MM.1S (cell line): ENCODE results near the gene UNC5A.

ENCODE experiments used
- EZH2 ChIP-seq: fragments of 300-600 bp; sonication (generic); optimal IDR thresholded peaks from 2 replicates; pipeline ENCODE3; 2017; ENCODE audit warnings: low read depth, mild to moderate bottlenecking, antibody characterized with exemption, low read length, mixed read lengths
- EZH2phosphoT487 ChIP-seq: fragments of 300-600 bp; sonication (generic); IDR thresholded peaks from 2 replicates; pipeline ENCODE4 v1.6.1; 2018; ENCODE audit warnings: antibody characterized with exemption, low read length
- TF ChIP-seq, protein P1 (sequence below): fragments of 300-600 bp; sonication (generic); IDR thresholded peaks from 2 replicates; pipeline ENCODE4 v1.5.1; 2016; ENCODE audit warnings: antibody characterized with exemption, low read length, mixed read lengths

DNA sequence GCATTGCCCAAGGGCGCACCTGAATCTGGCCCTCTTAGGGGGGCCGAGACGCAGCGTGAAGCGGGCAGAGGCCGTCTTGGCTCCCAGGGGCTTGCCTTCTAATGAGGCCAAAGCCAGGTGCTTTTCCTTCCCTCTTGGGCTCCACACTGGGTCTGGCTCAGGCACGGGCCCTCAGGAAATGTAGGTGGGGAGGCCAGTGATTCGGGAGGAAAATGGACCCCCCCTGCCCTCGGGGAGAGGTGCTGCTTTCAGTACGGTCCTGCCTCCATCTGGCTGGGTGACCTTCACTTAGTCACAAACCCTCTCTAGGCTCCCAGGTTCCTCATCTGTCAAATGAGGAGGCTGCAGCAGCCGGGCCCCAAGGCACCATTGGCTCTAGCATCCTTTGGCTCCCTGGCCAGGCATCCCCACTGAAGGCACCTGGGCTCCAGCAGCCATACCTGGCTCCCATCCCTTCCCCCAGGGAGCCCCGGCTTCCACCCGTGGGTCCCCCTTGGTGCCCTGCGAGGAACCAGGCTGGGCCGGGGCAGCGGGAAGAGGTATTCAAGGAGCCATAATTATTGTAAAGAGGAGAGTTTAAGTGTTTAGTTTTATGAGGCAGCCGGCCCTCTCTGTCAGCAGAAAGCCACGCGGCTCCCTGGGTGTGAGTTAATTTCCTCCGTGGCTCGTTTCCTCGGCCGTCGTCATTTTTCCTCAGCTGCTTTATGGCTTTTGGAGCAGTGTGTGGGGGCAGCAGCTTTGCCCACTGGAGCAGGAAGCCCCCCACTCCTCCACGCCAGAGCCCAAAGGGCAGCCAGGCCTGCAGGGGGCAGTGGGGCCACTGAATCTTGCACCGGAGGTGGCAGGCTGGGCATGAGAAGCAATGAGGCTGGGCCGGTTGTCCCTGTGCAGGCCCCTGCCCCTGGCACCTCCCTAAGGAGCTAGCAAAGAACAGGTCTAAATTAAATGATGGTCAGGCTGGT, 24.9 kb upstream of the UNC5A start:
- TF ChIP-seq EZH2 (no peak), EZH2phosphoT487 (no peak)
- TF ChIP-seq, protein P1, sequence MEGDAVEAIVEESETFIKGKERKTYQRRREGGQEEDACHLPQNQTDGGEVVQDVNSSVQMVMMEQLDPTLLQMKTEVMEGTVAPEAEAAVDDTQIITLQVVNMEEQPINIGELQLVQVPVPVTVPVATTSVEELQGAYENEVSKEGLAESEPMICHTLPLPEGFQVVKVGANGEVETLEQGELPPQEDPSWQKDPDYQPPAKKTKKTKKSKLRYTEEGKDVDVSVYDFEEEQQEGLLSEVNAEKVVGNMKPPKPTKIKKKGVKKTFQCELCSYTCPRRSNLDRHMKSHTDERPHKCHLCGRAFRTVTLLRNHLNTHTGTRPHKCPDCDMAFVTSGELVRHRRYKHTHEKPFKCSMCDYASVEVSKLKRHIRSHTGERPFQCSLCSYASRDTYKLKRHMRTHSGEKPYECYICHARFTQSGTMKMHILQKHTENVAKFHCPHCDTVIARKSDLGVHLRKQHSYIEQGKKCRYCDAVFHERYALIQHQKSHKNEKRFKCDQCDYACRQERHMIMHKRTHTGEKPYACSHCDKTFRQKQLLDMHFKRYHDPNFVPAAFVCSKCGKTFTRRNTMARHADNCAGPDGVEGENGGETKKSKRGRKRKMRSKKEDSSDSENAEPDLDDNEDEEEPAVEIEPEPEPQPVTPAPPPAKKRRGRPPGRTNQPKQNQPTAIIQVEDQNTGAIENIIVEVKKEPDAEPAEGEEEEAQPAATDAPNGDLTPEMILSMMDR, result no peak
